Gastrocnemius medialis (tissue), 4 donors: ENCODE data around the gene CLGN. TPM values are rescaled to one million over a fixed set of nuclear protein-coding genes. Genes with fewer than 3 reads are reported as not detected.

Experiments used
- ATAC-seq, 2 donors: fragments of 150-250 bp; one replicate each; pipeline ENCODE4 v1.9.1; 2016
- DNase-seq, 2 donors: peaks; one replicate each; pipeline ENCODE4 v3.0.0-alpha.2; 2019
- H3K27ac ChIP-seq, 4 donors: fragments of 200-600 bp; sonication (generic); 1 replicate in 1 of 4; 2 replicates in 3 of 4; pipeline ENCODE4 v1.5.1; 2016 to 2018; ENCODE audit warnings: mild to moderate bottlenecking in 2 of 4, moderate library complexity in 1 of 4
- H3K27me3 ChIP-seq, 3 donors: fragments of 200-600 bp; sonication (generic) in 2 of 3; 1 replicate in 1 of 3; 2 replicates in 2 of 3; pipeline versions ENCODE4 v1.5.1 to v1.6.0; 2016 to 2019; ENCODE audit warnings: mild to moderate bottlenecking in 1 of 3, moderate library complexity in 1 of 3
- H3K36me3 ChIP-seq, 2 donors: fragments of 200-600 bp; sonication (generic) in 1 of 2; one replicate each; pipeline ENCODE4 v1.5.1; 2017 to 2018
- H3K4me1 ChIP-seq, 2 donors: fragments of 200-600 bp; sonication (generic) in 1 of 2; one replicate each; pipeline ENCODE4 v1.5.1; 2016 to 2017; ENCODE audit warnings: mild to moderate bottlenecking in 2 of 2
- H3K4me3 ChIP-seq, 4 donors: fragments of 200-600 bp; sonication (generic) in 3 of 4; 1 replicate in 1 of 4; 2 replicates in 3 of 4; pipeline ENCODE4 v1.5.1; 2016 to 2019; ENCODE audit warnings: mild to moderate bottlenecking in 2 of 4
- H3K9me3 ChIP-seq, 3 donors: fragments of 200-600 bp; sonication (generic) in 2 of 3; 1 replicate in 1 of 3; 2 replicates in 2 of 3; pipeline ENCODE4 v1.5.1; 2016 to 2019
- CTCF ChIP-seq, 5 experiments: fragments of 450-650 bp in 3 of 5; fragments of 200-600 bp in 2 of 5; sonication (generic) in 2 of 5; IDR thresholded peaks in 4 of 5; conservative IDR thresholded peaks in 1 of 5; 1 replicate in 4 of 5; 2 replicates in 1 of 5; pipeline ENCODE4 v1.5.1; 2016 to 2019; ENCODE audit warnings: antibody characterized with exemption in 5 of 5, mild to moderate bottlenecking in 3 of 5, moderate library complexity in 3 of 5
- POLR2A ChIP-seq, 2 donors: fragments of 450-650 bp; IDR thresholded peaks; one replicate each; pipeline ENCODE4 v1.6.1; 2017; ENCODE audit warnings: antibody characterized with exemption in 2 of 2, mild to moderate bottlenecking in 2 of 2, moderate library complexity in 2 of 2
- in situ Hi-C, 4 donors: fragments of 200-750 bp; cut with MboI; loops; one replicate each; pipeline versions ENCODE4 v1.15.0 to v1.8.0; 2017; ENCODE audit warnings: low sequenced_read_pairs in 4 of 4
- intact Hi-C: fragments of 100-400 bp; cut with DNase I; formaldehyde crosslinking; loops from one replicate; pipeline ENCODE4 v1.15.1; 2023; ENCODE audit warnings: low total_unique reads
- total RNA-seq, 4 donors: library from RNA; depleted of rRNA; stranded (reverse); fragments of >200 nt; gene quantifications; one replicate each; pipeline versions ENCODE4 v1.1.0 to v1.2.3, GENCODE V29; 2016

Gene CLGN
- total RNA-seq, 4 donors from 2014 or later, result 0.10 to 0.29 (median 0.20) TPM; not detected in 1

DNA sequence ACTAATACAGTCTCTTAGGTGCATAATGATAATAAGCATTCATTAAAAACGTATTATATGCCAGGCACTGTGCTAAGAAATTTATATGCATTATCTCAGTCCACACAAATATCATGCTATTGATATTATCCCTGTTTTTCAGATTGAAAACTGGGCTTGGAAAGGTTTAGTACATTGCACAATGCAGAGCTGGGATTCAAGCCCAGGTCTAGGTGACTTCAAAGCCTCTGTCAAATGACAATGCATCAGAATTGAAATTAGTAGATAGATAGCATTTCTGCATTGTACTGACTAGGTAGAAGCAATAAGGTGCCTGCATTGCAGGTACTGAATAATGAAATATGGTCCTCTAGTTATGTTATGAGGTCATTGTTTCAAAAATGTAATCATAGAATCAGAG lies 72.2 kb downstream of the CLGN start:
- in situ Hi-C loops, result loop anchor here in 2 of 4 donors (25.0 kb wide), 2 partner anchors 507 to 618 kb away; no protein-coding TSS in a partner anchor
- no peak for ATAC-seq
- Histone ChIP-seq H3K9me3 (no peaks in the 10 kb centered on the region), H3K4me1 (no peaks in the 10 kb centered on the region), H3K36me3 (no peaks in the 10 kb centered on the region), H3K27me3 (no peaks in the 10 kb centered on the region), H3K27ac (no peak overlapping the region), H3K4me3 (no peak overlapping the region)
- DNase-seq, result no peak
- TF ChIP-seq CTCF (IDR thresholded peaks at IDR 0.05 in 4 of 5, conservative IDR thresholded peaks at IDR 0.05 in 1 of 5) (no peak), POLR2A (IDR thresholded peaks at IDR 0.05) (no peak)
- intact Hi-C loops, result no loop called here

GRCh38 chr4:140353786-140354185 lies 73.7 kb downstream of the CLGN start:
- H3K27ac ChIP-seq, result no peak overlapping the region
- TF ChIP-seq CTCF (IDR thresholded peaks at IDR 0.05 in 4 of 5, conservative IDR thresholded peaks at IDR 0.05 in 1 of 5), result no peak
- TF ChIP-seq POLR2A (IDR thresholded peaks at IDR 0.05), result no peak
- DNase-seq, result no peak
- H3K27me3 ChIP-seq, result no peaks in the 10 kb centered on the region
- in situ Hi-C loops, result loop anchor here in 2 of 4 donors (25.0 kb wide), 2 partner anchors 509 to 616 kb away; no protein-coding TSS in a partner anchor
- intact Hi-C loops, result no loop called here
- no peaks in the 10 kb centered on the region for H3K9me3 ChIP-seq
- no peaks in the 10 kb centered on the region for H3K36me3 ChIP-seq
- no peaks in the 10 kb centered on the region for H3K4me1 ChIP-seq
- no peak for ATAC-seq
- H3K4me3 ChIP-seq, result no peak overlapping the region

DNA sequence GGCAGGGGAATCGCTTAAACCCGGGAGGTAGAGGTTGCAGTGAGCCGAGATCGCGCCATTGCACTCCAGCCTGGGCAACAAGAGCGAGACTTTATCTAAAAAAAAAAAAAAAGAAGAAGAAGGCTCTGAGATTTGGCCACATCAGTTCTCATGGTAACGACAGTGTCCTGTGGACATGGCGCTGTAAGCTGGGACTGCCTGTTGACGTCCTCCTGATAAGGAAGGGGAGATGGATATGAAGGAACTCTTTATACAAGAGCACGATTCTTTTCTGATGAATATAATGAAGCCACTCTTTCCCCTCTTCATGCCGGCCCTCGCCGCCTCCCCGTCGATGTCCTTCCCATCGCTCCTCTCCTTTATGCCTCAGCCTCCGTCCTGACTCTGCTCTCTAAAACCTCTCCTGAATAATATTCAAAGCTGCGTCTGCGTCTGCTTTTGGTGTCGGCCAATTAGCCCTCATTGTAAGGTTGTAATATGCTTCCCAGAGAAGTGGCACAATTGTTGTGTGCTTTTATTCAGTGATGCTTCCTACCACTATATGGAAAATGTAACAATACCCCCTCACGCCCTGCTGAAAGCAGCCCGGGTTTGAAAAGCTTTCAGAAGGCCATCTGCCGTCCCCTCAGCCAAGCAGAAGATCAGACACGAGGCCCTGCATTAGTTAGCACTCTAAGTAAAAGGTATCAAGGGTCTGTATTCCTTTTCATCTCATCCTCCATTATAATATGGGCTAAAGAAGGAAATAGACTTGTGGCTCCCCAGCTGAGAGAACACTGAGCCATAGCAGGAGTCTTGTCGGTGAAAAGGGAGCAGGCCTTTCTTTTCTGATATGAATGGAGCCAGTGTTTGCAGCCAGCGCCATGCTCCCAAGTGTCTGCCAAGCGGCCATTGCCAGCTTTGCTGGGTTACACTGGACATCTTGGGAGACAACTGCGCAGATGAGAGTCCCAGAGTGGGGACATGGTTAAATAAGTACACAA lies 76.1 kb downstream of the CLGN start:
- TF ChIP-seq POLR2A (IDR thresholded peaks at IDR 0.05) (no peak), CTCF (IDR thresholded peaks at IDR 0.05 in 4 of 5, conservative IDR thresholded peaks at IDR 0.05 in 1 of 5) (no peak)
- H3K9me3 ChIP-seq, result no peaks in the 10 kb centered on the region
- intact Hi-C loops (no loop called here), in situ Hi-C loops (loop anchor here in 2 of 4 donors (25.0 kb wide), 2 partner anchors 511 to 614 kb away; no protein-coding TSS in a partner anchor)
- H3K27me3 ChIP-seq, result no peaks in the 10 kb centered on the region
- DNase-seq (no peak), ATAC-seq (no peak)
- H3K36me3 ChIP-seq, result no peaks in the 10 kb centered on the region
- no peak overlapping the region for H3K4me3 ChIP-seq
- H3K27ac ChIP-seq, result no peak overlapping the region
- no peaks in the 10 kb centered on the region for H3K4me1 ChIP-seq

DNA sequence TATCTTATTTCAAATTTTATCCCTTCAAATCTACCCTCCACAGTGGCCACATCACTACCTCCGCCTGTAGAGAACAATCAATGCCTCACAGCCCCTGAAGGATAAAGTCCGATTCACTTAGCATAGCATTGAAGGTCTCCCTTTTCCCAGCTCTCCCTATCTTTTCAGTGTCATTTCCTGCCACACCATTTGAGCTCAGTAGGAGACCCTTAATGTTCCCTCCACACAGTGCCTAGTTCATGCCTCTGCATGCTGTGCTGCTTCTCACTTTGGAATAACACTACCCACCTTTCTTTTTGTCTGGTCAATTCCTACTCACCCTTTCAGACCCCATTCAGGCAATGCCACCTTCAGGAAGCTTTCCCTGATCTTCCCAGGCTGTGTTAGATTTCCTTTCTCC lies 77.6 kb downstream of the CLGN start:
- H3K36me3 ChIP-seq, result no peaks in the 10 kb centered on the region
- H3K27me3 ChIP-seq, result no peaks in the 10 kb centered on the region
- intact Hi-C loops (no loop called here), in situ Hi-C loops (loop anchor here in 2 of 4 donors (25.0 kb wide), 2 partner anchors 512 to 613 kb away; no protein-coding TSS in a partner anchor)
- H3K4me3 ChIP-seq, result no peak overlapping the region
- no peak for ATAC-seq
- no peaks in the 10 kb centered on the region for H3K4me1 ChIP-seq
- no peak overlapping the region for H3K27ac ChIP-seq
- TF ChIP-seq CTCF (IDR thresholded peaks at IDR 0.05 in 4 of 5, conservative IDR thresholded peaks at IDR 0.05 in 1 of 5) (no peak), POLR2A (IDR thresholded peaks at IDR 0.05) (no peak)
- DNase-seq, result no peak
- no peaks in the 10 kb centered on the region for H3K9me3 ChIP-seq
